ENCODE results near the gene WDR37.

The WDR37 gene

GRCh38 chr10:1130995-1131790, 75.0 kb downstream of the WDR37 start:
- DNase-seq, result no peak

GRCh38 chr10:1132584-1132983, 76.4 kb downstream of the WDR37 start:
- DNase-seq, result no peak

GRCh38 chr10:1133495-1134045, 77.4 kb downstream of the WDR37 start:
- DNase-seq, result no peak

GRCh38 chr10:1134156-1134555, 78.0 kb downstream of the WDR37 start:
- no peak for DNase-seq

- no peak for DNase-seq
Measured at GRCh38 chr10:1136268-1136667, 80.1 kb downstream of the WDR37 start.

- DNase-seq, result no peak
Measured at GRCh38 chr10:1137499-1138163, 81.4 kb downstream of the WDR37 start.

- no peak for DNase-seq
Measured at GRCh38 chr10:1138529-1138928, 82.3 kb downstream of the WDR37 start.

GRCh38 chr10:1141261-1141660, 85.1 kb downstream of the WDR37 start:
- DNase-seq, result no peak

- no peak for DNase-seq
Measured at GRCh38 chr10:1141701-1142100, 85.5 kb downstream of the WDR37 start.

- DNase-seq, result no peak
Measured at GRCh38 chr10:1142596-1142995, 86.4 kb downstream of the WDR37 start.

GRCh38 chr10:1147810-1148209, 91.6 kb downstream of the WDR37 start:
- no peak for DNase-seq

- no peak for DNase-seq
Measured at GRCh38 chr10:1148855-1149605, 92.8 kb downstream of the WDR37 start.

GRCh38 chr10:1149793-1150637, 93.8 kb downstream of the WDR37 start:
- no peak for DNase-seq

GRCh38 chr10:1150638-1150955, 94.4 kb downstream of the WDR37 start:
- DNase-seq, result no peak

GRCh38 chr10:1151076-1152033, 95.2 kb downstream of the WDR37 start:
- DNase-seq, result no peak

- no peak for DNase-seq
Measured at GRCh38 chr10:1152386-1153250, 96.4 kb downstream of the WDR37 start.

- no peak for DNase-seq
Measured at GRCh38 chr10:1153251-1153763, 97.1 kb downstream of the WDR37 start.

- no peak for DNase-seq
Measured at GRCh38 chr10:1153805-1154351, 97.7 kb downstream of the WDR37 start.

- no peak for DNase-seq
Measured at GRCh38 chr10:1154531-1155295, 98.5 kb downstream of the WDR37 start.

Measured in AML-193 (cell line).